ENCODE measurements around the gene TMPRSS9.

Gene TMPRSS9

DNA sequence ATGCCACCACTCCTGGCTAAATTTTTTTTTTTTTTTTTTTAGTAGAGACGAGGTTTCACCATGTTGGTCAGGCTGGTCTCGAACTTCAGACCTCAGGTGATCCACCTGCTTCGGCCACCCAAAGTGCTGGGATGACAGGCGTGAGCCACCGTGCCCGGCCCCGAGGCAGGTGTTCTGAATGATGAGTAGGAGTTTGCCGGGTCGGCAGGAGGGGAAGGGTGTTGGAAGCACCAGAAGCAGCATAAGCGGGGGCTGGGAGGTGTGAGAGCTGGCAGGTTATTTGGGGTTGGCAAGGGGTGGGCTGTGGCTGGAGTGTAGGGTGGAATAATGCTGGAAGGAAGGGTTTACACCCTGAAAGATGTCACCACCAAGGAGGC, 29.8 kb upstream of the TMPRSS9 start:
- DNase-seq: no peak

- no peak for DNase-seq
Observed at GRCh38 chr19:2330632-2331284, 29.3 kb upstream of the TMPRSS9 start.

DNA sequence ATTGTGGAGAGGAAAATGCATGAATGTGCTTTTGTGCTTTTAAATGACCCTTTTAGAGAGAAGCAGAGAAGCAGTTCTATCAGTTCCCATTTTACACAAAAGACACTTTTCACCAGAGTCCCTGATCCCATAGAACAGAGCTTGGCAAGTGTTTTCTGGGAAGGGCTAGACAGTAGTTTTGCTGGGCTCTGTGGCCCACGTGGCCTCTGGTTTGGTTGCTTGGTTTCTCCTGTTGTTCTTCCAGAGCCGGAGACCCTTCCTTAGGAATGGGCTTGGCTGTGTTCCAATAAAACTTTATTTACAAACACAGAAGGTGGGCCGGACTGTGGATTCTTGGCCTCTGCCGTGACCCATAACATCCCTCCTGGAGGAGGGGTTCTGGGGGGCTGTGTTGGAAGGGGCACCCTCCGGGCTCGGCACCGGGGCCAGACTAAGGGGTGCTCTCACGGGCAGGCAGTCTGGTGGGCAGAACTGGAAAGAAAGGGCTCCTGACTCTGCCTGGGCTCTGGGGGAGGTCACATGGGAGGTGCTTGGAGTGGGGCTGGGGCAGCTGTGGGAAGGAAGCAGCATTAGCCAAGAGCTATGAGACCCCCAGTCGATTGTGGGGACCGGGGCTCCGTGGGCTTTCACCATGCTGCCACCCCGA, 28.3 kb upstream of the TMPRSS9 start:
- DNase-seq: peak; percentile 24

DNA sequence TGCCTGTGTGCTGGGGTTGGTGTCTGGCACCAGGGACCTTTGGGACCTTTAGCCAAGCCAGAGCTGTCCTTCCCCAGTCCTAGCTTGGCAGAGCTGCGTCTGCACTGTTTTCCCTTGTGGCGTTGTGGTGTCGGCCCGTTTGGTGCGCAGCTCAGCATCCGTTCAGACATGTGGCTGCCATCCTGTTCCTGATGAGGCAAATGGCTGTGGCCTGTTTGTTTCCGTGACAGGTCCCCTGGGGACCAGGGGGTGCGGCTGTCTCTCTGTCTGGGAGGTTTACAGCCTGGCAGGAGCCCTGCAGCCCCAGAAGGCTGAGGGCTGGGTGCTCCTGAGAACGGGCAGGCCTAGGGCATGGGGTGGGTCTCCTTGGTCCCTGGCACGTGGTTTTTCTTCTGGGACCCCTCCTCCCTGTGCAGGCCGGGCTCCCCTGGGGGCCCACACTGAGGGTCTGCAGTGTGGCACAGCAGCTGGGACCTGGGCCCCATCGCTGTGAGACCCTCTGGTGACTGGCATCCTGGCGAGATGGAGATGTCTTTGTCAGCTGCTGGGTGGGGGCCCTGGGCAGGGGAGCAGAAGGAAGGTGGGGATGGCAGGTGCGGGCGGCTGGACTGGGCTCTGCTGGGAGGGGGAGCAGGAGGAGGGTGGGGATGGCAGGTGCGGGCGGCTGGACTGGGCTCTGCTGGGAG, 27.6 kb upstream of the TMPRSS9 start:
- peak; percentile 69 for DNase-seq

DNA sequence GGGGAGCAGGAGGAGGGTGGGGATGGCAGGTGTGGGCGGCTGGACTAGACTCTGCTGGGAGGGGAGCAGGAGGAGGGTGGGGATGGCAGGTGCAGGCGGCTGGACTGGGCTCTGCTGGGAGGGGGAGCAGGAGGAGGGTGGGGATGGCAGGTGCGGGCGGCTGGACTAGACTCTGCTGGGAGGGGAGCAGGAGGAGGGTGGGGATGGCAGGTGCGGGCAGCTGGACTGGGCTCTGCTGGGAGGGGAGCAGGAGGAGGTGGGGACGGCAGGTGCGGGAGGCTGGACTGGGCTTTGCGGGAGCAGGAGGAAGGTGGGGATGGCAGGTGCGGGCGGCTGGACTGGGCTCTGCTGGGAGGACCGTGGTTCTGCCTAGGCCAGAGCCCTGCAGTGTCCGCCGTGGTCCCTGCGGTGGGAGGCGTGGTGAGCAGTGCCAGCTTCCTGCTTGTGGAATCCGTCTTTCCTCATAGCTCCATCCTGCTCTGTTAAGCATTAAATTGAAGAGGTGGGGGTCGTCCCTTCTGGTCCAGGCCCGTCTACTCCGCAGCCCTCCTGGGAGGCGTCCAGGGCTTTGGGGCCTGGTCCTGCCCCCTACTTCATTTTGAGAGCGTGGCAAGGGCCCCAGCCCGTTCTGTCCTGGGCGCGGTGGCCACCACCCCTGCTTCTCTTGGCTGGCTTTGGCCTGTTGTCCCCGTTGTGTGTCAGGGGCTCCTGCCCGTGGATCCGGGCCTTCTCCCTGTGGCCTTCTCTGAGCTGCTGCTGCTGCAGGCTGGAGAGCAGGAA, 26.8 kb upstream of the TMPRSS9 start:
- peak; percentile 76 for DNase-seq

DNA sequence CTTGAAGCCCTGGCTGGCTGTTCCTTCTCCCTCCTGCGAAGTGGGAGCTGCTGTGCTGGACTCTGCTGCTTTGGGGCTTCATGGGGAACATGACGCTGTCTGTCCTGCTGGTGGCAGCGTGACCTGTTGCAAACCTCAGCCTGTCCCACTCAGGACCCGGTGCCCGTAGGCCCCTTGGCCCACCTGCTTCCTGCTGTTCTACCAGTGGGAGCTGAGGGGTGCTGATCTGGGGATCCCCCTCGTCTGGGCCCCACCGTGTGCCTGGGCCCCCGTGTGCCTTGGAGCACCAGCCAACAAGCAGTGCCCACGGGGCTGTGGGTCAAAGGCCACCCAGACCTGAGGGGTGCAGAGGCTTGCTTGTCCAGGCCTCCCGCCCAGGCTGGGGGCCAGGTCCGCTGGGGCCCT, 26.3 kb upstream of the TMPRSS9 start:
- DNase-seq: no peak

DNA sequence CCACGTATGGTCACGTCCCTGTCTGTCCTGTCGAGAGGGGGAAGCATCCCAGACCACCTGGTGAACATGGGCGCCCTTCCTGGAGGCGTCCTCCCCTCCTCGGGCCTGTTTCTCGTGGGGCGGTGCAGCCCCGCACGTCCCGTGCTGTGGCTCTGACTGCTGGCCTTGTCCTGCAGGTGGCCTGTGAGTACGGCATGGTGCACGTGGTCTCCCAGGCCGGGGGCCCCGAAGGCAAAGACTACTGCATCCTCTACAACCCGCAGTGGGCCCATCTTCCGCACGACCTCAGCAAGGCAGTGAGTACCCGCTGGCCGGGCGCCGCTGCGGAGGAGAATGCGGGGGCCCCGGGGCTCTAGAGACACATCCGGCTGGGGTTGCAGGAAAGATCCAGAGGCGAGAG, 25.6 kb upstream of the TMPRSS9 start:
- DNase-seq: no peak

DNA sequence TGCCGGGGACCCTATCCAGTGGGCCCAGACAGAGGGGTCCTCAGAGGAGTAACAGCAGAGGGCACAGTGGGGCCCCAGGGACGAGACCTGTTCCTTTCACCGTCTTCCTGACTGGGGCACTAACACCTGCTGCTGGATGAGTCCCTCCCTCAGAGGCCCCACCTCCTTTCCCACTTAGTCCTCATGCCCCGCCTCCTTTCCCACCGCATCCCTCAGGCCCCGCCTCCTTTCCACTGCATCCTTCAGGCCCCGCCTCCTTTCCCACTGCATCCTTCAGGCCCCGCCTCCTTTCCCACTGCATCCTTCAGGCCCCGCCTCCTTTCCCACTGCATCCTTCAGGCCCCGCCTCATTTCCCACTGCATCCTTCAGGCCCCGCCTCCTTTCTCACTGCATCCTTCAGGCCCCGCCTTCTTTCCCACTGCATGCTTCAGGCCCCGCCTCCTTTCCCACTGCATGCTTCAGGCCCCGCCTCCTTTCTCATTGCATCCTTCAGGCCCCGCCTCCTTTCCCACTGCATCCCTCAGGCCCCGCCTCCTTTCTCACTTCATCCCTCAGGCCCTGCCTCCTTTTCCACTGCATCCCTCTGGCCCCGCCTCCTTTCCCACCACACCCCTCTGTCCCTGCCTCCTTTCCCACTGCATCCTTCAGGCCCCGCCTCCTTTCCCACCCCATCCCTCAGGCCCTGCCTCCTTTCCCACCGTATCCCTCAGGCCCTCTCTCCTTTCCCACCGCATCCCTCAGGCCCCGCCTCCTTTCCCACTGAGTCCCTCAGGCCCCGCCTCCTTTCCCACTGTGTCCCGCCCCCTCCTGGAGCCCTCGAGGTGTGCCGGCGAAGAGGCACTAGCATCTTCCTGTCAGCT, 24.8 kb upstream of the TMPRSS9 start:
- DNase-seq: no peak

- no peak for DNase-seq
Observed at GRCh38 chr19:2335848-2336247, 24.2 kb upstream of the TMPRSS9 start.

- DNase-seq: no peak
Observed at GRCh38 chr19:2336528-2337328, 23.3 kb upstream of the TMPRSS9 start.

GRCh38 chr19:2337329-2337707, 22.7 kb upstream of the TMPRSS9 start:
- no peak for DNase-seq

DNA sequence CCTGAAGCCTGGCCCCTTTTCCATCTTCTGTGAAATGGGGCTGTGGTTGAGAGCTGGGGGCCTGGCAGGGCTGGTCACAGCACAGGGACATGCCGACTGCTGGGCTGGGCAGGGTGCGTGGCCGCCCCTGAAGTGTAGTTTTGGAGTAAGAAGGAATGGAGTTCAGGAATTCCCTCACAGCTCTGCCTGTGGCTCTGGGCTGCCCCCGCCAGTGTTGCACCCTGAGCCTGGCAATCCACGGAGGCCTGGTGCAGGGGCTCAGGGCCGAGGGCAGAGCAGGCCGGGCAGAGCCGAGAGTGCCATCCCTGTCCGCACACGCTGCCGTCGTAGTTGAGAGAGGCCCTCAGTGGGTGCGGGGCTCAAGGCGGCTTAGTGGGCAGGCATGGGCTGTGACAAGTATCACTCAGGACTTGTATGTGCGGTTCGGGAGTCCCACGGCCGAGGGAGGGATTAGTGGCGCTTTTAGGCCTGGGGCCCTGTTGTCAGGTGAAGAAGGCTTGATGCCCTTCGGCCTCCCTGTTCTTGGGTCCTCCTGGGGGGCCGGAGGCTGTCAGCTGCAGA, 21.9 kb upstream of the TMPRSS9 start:
- DNase-seq: no peak

DNA sequence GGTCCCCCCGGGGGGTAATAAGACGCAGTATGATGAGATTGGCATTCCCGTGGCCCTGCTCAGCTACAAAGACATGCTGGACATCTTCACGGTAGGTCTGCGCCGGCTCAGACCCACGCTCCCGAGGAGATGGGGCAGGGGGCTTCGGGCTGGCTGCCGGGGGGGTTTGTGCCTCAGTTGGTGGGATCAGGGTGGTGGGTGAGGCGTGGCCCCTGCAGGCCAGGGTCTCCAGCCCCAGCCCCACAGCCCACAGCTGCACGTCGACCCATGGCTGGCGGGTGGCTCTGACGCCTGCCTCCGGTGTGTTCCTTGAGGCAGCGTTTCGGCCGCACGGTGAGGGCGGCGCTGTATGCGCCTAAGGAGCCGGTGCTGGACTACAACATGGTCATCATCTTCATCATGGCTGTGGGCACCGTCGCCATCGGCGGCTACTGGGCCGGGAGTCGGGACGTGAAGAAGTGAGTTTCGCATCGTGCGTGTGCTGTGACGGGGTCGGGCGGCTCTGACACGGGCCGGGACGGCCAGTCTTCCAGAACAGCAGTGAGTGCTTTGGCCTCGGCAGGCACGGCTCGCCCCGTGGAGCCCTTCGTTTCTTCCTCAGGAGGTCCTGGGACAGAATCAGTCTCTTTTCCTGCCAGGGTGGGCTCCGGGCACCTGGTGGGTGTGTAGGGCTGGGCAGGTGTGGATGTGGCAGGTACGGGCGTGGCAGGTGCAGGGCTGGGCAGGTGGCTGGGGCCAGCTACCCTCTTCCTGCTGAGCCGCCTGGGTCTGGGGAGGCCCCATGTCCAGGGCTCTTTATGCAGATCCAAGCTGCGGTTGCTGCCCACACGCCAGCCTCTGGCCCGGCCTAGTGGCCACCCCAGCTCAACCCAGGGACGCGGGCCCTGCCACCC, 21.1 kb upstream of the TMPRSS9 start:
- DNase-seq: no peak

- DNase-seq: no peak
Observed at GRCh38 chr19:2339644-2340310, 20.3 kb upstream of the TMPRSS9 start.

- DNase-seq: no peak
Observed at GRCh38 chr19:2340496-2341243, 19.4 kb upstream of the TMPRSS9 start.

DNA sequence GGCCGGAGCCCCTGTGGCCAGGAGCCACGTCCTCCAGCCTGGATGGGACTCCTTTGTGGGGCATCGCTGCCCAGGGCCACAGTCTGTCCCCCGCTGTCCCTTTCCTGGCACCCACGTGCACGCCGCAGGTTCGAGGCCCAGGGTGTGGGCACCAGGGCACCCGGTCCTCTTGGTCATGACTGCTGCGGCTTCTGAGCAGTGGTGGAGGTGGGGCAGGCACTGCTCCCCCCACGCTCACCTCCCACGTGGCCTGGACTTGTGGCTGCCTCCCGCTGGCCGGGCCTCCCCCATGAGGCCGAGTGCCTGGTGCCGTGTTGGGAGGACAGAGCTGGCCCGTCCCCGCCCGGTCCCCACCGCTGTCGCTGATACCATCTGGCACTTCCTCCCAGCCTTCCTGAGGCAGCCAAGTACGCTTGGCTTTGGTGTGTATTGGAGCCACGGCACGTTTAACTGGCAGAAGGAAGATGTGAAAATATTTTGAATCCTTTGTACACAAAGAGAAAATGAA, 18.8 kb upstream of the TMPRSS9 start:
- no peak for DNase-seq

GRCh38 chr19:2341982-2342381, 18.1 kb upstream of the TMPRSS9 start:
- DNase-seq: no peak

- DNase-seq: no peak
Observed at GRCh38 chr19:2342656-2343288, 17.3 kb upstream of the TMPRSS9 start.
